Fibroblast of skin of abdomen (primary cell): Measurements from ENCODE around the gene BAZ1B.
A peak's percentile ranks its signal among the peaks of the same experiment; 100 is the strongest.
"Not testable (repeated sequence)": the region's sequence is repeated elsewhere in the genome, so short reads cannot be mapped to it uniquely, and the experiment has no call there.

Experiments
- DNase-seq: peaks from one replicate; pipeline ENCODE4 v3.0.0-alpha.2; 2013

Gene BAZ1B

GRCh38 chr7:73504017-73504416 is 18.1 kb downstream of the BAZ1B start:
- DNase-seq = no peak

DNA sequence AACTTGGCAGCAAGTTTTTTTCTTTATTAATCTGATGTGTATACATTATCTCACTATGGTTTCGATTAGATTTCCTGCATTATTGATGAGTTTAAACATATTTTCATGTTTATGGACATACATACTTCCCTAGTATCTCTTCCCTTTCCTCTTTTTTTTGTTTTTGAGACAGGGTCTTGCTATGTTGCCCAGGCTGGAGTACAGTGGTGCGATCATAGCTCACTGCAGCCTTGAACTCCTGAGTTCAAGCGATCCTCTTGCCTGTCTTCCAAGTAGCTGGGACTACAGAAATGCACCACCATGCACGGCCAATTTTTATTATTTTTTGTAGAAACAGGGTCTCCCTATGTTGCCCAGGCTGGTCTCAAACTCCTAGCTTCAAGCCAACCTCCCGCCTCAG is 18.9 kb downstream of the BAZ1B start:
- no peak for DNase-seq

GRCh38 chr7:73496626-73497025 is 25.5 kb downstream of the BAZ1B start:
- DNase-seq = no peak

GRCh38 chr7:73495507-73495906 is 26.6 kb downstream of the BAZ1B start:
- not testable (repeated sequence) for DNase-seq

DNA sequence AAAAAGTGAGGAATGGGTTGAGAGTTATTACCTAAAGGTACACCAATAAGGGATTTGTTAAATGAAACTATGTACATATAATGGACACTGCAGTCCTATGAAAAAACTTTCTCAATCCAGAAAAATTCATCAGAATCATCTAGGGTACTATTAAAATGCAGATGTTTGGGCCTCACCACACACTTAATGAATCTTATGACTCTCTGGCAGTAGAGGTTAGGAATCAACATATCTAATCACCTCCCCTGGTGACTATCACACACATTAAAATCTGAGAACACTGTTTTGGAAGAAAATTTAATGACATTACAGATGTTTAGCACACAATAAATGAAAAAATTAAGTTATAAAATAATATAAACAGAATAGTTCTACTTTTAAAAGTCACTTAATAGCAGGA is 32.1 kb downstream of the BAZ1B start:
- DNase-seq = no peak

- DNase-seq = no peak
These were observed 34.6 kb downstream of the BAZ1B start for GRCh38 chr7:73487486-73487885.

DNA sequence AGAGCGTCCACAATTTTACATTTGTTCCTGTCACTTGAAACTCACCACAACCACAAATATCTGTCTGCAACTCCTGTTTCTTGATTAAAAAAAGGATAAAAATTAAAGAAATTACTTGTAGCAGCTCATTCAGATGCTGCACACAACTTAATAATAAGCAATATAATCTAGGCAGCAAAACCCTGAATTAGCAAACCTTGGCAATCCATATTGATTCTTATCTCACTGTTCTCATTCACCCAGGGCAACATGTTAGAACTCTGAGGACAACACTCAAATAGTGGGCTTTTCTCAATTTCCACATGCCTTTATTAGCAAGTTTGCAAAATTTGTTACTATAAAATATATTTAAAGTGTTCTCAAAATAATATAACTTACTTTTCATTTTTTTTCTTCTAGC is 38.9 kb downstream of the BAZ1B start:
- DNase-seq = no peak

DNA sequence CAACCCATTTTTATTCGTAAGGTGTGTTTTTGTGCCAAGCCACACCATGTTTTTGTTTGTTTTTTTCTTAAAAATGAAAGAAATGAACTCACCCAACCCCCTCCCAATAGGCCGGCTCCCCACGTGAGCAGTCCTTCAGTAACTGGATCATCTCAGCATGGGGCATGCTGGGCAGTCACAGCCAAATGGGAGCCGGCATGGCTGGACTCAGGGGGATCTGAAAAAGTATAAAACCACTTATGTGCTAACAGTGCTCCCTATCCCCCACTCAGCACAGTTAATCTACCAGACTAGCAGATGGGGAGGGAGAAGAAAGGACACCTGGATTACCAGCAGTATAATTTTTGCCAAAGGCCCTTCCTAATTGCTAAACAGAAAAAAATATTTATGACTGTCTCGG is 39.3 kb downstream of the BAZ1B start:
- no peak for DNase-seq

GRCh38 chr7:73481521-73481920 is 40.6 kb downstream of the BAZ1B start:
- DNase-seq = not testable (repeated sequence)

GRCh38 chr7:73478549-73478948 is 43.5 kb downstream of the BAZ1B start:
- DNase-seq = no peak

- no peak for DNase-seq
These were observed 44.7 kb downstream of the BAZ1B start for GRCh38 chr7:73477376-73477775.

GRCh38 chr7:73470208-73470607 is 51.9 kb downstream of the BAZ1B start:
- DNase-seq = no peak

GRCh38 chr7:73467046-73467445 is 55.0 kb downstream of the BAZ1B start:
- DNase-seq = not testable (repeated sequence)

DNA sequence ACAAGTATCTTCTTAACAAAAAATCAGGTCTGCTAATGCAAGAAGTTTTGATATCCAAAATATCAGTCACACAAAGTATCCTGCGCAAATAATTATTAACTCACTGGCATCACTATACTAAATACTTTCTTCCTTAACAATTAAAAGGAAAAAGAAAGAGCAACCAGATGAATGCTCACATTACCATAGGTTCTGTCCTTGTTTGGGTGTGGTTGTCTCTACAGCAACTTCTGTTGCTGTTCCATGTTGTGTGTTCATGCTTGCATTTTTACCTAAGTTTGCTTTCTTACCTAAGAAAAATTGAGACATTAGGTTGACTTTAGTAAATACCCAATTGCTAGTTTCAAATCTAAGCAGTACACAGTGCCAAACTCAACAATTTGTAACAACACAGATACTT is 56.0 kb downstream of the BAZ1B start:
- DNase-seq = no peak

- DNase-seq = no peak
These were observed 58.1 kb downstream of the BAZ1B start for GRCh38 chr7:73463966-73464365.

DNA sequence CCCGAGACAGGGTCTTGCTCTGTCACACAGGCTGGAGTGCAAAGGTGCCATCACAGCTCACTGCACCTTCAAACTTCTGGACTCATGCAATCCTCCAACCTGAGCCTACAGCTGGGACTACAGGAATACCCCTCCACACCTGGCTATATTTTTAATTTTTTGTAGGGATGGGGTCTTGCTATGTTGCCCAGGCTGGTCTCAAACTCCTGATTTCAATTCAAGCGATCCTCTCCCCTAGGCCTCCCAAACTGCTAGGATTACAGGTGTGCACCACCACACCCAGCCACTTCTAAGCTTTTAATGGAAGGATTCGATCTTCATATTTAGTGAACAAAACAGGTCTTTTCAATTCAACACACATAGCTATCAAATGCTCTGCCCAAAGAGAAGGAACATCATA is 58.8 kb downstream of the BAZ1B start:
- DNase-seq = no peak

DNA sequence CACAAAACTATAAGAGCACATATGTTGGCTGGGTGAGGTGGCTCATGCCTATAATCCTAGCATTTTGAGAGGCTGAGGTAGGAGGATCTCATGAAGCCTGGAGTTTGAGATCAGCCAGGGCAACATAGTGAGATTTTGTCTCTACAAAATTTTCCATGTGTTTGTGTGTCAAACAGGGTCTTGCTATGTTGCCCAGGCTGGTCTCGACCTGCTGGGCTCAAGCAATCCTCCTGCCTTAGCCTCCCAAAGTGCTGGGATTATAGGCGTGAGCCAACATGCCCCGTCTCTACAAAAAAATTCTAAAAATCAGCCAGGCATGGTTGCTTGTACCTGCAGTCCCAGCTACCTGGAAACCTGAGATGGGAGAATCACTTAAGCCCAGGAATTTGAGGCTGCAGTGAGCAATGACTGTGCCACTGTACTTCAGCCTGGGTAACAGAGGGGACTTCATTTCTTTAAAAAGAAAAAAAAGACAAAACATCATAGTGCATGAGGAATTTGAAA is 60.3 kb downstream of the BAZ1B start:
- no peak for DNase-seq

GRCh38 chr7:73454424-73454823 is 67.7 kb downstream of the BAZ1B start:
- no peak for DNase-seq

- no peak for DNase-seq
These were observed 69.0 kb downstream of the BAZ1B start for GRCh38 chr7:73452999-73453635.

GRCh38 chr7:73451780-73452398 is 70.2 kb downstream of the BAZ1B start:
- DNase-seq = peak; percentile 44

DNA sequence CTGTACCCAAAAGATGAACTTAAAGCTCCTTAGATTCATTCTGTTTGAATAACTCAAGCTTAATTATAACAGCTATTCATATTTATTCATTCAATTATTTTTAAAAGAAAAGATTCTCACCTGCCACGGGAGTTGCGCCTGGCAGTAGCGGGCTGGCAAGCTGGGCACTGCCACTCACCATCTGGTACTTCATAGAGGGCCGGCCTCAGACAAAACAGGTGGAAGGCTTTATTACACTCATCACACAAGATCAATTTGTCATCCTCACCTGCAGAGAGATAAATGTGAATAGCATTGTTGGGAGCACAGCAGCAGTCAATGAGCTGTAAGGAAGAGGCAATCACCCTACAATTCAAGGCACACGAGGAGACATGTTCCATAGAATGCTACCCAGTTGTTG is 72.7 kb downstream of the BAZ1B start:
- DNase-seq = no peak

DNA sequence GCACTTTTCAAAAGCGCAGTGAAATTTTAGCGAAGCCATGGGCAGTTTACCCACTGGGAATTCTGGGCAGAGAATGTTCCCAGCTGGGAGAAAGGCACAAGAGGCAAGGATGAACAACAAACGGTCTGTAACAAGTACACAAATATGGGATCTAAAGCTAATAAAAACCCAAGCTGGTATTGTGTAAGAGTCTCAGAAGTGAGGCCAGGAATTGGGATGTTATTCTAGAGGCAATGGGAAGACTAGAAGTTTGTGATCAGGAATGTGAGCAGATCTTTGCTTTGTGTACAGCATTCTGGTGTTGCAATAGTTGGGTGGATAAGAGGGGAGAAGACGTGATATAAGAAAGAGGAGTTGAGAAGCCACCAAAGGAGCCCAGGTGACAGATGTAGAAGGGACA is 73.5 kb downstream of the BAZ1B start:
- no peak for DNase-seq

DNA sequence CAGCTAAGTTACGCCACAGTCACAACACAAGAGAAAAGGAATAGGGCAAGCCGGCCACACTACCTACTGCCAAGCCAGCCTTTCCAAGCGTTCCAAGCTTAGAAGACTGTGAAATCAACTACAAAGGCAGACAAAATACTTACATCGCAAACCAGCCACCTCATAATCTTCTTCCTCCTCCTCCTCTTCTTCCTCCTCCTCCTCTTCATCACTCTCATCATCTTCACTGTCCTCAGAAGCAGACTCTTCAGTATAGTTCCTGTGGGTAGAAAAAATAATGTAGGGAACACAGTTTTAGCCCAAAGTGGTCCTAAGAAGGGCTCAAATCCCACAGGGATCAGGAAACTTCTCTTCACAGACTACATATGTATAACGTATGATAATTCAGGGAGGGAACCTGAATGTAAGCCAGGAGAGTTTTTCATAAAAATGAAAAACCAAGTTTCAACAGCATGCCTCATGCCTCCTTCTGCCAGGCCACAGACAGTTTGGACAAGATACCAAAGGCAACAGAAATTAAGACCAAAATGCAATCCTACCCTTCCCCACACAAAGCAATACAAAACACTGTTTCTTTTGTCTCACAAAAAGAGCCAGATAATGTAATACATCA is 74.9 kb downstream of the BAZ1B start:
- DNase-seq = no peak

- DNase-seq = no peak
These were observed 75.4 kb downstream of the BAZ1B start for GRCh38 chr7:73446682-73447081.
